ENCODE results near the gene ARHGEF4.

The ARHGEF4 gene

DNA sequence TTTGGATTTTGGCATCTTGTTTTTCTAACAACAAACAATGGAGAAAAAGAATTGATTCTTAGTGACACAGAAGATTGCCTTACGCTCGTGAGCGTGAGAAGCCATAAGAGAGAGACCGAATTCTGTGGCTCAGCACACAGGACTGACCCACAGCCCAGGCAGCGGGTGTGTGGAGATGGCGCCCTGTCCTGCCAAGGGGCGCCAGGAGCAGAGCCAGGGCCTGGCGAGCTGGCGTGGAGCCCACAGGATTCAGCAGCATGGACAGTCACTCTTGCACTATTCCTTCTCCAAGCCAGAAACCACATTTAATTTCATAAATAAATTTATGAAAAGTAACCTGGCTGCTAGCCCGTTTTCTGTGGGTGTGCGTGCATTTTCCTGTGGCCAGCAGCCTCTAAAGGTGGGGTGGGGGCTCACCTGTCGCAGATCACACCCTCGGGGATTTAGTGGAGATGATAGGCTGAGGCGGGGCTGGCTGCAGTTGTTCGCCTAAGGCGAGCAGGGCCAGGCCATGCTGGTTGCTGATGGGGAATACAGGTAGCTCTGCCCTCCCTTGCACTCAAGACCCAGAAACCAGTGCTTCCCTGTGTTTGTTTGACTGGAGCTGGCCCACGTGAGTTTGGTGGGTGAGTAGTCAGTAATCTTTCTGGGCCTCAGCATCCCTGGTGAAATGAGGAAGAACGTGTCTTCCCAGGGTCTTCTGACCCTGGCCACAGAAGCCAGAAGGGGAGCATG lies 210.4 kb downstream of the ARHGEF4 start:
- Histone ChIP-seq H3K27ac (no peak overlapping the region), H3K9ac (no peak overlapping the region), H3K4me3 (IDR thresholded peaks at IDR 0.05; ENCODE audit: insufficient read depth, low read depth, low read length) (no peak overlapping the region), H3K79me2 (ENCODE audit: insufficient read depth, low read depth) (no peaks in the 10 kb centered on the region), H2AFZ (ENCODE audit: low read depth) (no peak overlapping the region), H3K36me3 (ENCODE audit: insufficient read depth) (no peaks in the 10 kb centered on the region), H3K4me1 (ENCODE audit: low read depth, poor library complexity, severe bottlenecking) (no peaks in the 10 kb centered on the region), H3K27me3 (ENCODE audit: insufficient read depth, low read depth) (no peaks in the 10 kb centered on the region), H4K20me1 (ENCODE audit: insufficient read depth) (no peaks in the 10 kb centered on the region), H3K4me2 (no peak overlapping the region)
- TF ChIP-seq, protein P1, sequence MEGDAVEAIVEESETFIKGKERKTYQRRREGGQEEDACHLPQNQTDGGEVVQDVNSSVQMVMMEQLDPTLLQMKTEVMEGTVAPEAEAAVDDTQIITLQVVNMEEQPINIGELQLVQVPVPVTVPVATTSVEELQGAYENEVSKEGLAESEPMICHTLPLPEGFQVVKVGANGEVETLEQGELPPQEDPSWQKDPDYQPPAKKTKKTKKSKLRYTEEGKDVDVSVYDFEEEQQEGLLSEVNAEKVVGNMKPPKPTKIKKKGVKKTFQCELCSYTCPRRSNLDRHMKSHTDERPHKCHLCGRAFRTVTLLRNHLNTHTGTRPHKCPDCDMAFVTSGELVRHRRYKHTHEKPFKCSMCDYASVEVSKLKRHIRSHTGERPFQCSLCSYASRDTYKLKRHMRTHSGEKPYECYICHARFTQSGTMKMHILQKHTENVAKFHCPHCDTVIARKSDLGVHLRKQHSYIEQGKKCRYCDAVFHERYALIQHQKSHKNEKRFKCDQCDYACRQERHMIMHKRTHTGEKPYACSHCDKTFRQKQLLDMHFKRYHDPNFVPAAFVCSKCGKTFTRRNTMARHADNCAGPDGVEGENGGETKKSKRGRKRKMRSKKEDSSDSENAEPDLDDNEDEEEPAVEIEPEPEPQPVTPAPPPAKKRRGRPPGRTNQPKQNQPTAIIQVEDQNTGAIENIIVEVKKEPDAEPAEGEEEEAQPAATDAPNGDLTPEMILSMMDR (conservative IDR thresholded peaks at IDR 0.05; ENCODE audit: low read depth, low read length): no peak

DNA sequence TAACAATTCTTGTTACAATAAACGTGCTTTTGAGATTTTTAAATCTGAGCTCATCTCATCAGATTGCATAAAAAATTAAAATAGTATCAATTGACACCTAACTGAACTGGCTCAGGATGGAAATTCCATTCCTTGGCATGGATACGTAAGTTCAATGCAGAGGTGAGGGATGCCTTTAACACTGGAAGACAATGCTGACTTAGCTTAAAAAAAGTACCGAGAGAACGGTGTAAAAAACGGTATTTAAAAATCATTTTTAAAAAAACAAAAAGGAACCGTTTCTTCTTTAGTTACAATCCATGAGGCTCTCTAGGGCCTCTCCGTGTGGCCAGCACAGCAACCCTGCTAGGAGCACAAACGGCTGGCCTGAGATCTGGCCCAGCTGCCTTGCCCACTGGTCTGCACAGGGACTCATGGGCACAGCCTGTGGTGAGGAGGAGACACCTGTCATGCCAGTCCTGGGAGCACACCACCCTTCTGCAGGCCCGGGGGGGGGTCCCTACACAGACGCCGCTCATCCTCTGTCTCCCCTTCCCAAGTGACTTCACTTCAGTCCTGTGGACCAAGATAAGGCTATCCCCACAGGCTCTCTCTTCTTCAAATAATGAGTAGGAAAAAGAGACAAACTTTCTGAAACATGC lies 211.3 kb downstream of the ARHGEF4 start:
- Histone ChIP-seq H3K79me2 (ENCODE audit: insufficient read depth, low read depth) (no peaks in the 10 kb centered on the region), H3K27ac (no peak overlapping the region), H3K4me1 (ENCODE audit: low read depth, poor library complexity, severe bottlenecking) (no peaks in the 10 kb centered on the region), H3K27me3 (ENCODE audit: insufficient read depth, low read depth) (no peaks in the 10 kb centered on the region), H3K4me3 (IDR thresholded peaks at IDR 0.05; ENCODE audit: insufficient read depth, low read depth, low read length) (no peak overlapping the region), H2AFZ (ENCODE audit: low read depth) (no peak overlapping the region), H3K36me3 (ENCODE audit: insufficient read depth) (no peaks in the 10 kb centered on the region), H3K4me2 (no peak overlapping the region), H3K9ac (no peak overlapping the region), H4K20me1 (ENCODE audit: insufficient read depth) (no peaks in the 10 kb centered on the region)
- TF ChIP-seq, protein P1 (conservative IDR thresholded peaks at IDR 0.05; ENCODE audit: low read depth, low read length): no peak

DNA sequence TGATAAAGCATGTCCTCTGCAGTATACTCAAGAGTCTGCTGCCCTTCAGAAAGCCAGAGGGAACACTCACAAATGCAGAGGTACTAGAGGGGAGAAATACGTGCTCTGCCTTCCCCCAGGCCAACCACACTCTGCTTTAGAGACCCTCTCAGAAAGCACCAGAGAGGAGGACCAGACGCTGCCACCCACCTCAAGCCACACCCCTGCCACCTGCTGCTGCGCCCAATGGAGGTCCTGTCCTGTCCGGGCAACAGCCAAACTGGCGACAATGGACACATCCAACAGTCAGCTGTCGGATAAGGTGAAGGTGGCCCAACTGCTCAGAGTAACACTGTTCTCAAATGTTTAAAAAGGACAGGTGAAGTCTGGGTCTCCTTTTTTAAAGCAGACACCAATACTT lies 211.9 kb downstream of the ARHGEF4 start:
- Histone ChIP-seq H3K9ac (no peak overlapping the region), H3K27ac (no peak overlapping the region), H2AFZ (ENCODE audit: low read depth) (no peak overlapping the region), H4K20me1 (ENCODE audit: insufficient read depth) (no peaks in the 10 kb centered on the region), H3K27me3 (ENCODE audit: insufficient read depth, low read depth) (no peaks in the 10 kb centered on the region), H3K4me2 (no peak overlapping the region), H3K79me2 (ENCODE audit: insufficient read depth, low read depth) (no peaks in the 10 kb centered on the region; the same call in 1 of the 2 replicates), H3K4me3 (IDR thresholded peaks at IDR 0.05; ENCODE audit: insufficient read depth, low read depth, low read length) (no peak overlapping the region), H3K4me1 (ENCODE audit: low read depth, poor library complexity, severe bottlenecking) (no peaks in the 10 kb centered on the region), H3K36me3 (ENCODE audit: insufficient read depth) (no peaks in the 10 kb centered on the region)
- TF ChIP-seq, protein P1 (conservative IDR thresholded peaks at IDR 0.05; ENCODE audit: low read depth, low read length): no peak

DNA sequence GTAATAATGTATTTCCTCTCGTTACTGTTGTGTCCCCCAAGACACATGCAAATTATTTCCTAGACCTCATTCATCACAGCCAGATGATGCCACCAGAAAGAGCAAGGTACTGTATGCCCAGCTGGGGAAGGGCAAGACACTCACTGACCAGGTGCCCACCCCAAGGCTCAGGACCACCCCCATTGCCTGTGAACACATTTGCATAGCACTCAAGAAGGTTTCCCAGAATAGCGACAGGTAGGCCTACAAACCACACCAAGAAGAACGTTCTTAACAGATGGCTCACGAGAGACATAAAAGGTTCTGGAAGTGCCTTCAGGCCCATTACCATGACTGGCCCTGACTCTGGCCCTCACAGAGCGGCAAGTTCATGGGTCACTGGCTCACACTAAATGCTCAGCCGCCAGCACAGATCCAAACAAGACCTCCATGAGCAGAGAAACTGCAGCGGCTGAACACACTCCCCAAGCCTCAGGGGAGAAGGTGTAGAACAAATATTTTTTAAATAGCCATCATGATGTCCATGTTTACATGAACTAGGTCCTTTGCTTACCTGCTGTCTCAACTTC lies 212.5 kb downstream of the ARHGEF4 start:
- TF ChIP-seq, protein P1 (conservative IDR thresholded peaks at IDR 0.05; ENCODE audit: low read depth, low read length): no peak
- Histone ChIP-seq H3K36me3 (ENCODE audit: insufficient read depth) (no peaks in the 10 kb centered on the region), H3K27ac (no peak overlapping the region), H3K4me2 (no peak overlapping the region), H2AFZ (ENCODE audit: low read depth) (no peak overlapping the region), H4K20me1 (ENCODE audit: insufficient read depth) (no peaks in the 10 kb centered on the region), H3K4me1 (ENCODE audit: low read depth, poor library complexity, severe bottlenecking) (no peaks in the 10 kb centered on the region), H3K27me3 (ENCODE audit: insufficient read depth, low read depth) (no peaks in the 10 kb centered on the region), H3K9ac (no peak overlapping the region), H3K79me2 (ENCODE audit: insufficient read depth, low read depth) (no peaks in the 10 kb centered on the region; the same call in 1 of the 2 replicates), H3K4me3 (IDR thresholded peaks at IDR 0.05; ENCODE audit: insufficient read depth, low read depth, low read length) (no peak overlapping the region)
